AG10803 (cell line): Measurements from ENCODE around the gene TMEM258.

ENCODE experiments used
- DNase-seq: peaks from one replicate; pipeline ENCODE4 v3.0.0; 2010; ENCODE audit warnings: low read depth
- H3K4me3 ChIP-seq: 2 replicates; pipeline ENCODE4 v1.5.1; 2011; ENCODE audit warnings: mild to moderate bottlenecking, low read length, control low read depth
- TF ChIP-seq, protein P1 (sequence below): conservative IDR thresholded peaks from 2 replicates; pipeline ENCODE4 v1.5.1; 2011; ENCODE audit warnings: mild to moderate bottlenecking, low read length, control low read depth, inconsistent platforms

TMEM258 gene

DNA sequence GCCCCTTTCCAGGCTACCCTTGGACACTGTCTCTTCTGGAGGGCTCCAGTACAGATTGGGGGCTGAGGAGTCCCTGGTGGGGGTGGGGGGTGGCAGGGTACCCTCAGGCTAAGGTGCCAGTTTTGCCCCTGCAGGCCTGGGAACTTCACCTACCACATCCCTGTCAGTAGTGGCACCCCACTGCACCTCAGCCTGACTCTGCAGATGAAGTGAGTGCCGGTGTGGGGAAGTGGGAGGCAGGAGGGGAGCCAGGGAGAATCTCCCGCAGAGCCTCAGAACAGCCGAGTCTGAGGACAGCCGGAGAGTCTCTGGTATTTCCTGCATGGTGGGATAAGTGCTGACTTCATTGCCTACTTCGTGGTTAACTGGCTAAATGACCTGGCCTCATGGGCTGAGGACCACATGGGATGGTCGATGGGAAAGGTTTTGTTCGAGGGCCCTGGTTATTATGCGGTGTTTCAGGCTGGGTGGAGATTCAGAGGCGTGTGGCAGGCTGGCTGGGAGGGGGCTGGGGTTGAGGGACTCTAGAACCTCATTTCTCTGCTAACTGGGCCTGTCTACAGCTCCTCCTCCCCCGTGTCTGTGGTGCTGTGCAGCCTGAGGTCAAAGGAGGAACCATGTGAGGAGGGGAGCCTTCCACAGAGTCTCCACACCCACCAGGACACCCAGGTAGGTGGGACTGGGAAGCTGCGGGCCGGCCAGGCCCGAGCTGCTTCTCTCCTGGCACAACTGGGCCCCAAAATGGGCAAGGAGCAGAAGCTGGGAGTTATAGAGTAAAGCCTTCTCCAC is 8.5 kb downstream of the TMEM258 start:
- DNase-seq, result peak; percentile 31
- TF ChIP-seq, protein P1, sequence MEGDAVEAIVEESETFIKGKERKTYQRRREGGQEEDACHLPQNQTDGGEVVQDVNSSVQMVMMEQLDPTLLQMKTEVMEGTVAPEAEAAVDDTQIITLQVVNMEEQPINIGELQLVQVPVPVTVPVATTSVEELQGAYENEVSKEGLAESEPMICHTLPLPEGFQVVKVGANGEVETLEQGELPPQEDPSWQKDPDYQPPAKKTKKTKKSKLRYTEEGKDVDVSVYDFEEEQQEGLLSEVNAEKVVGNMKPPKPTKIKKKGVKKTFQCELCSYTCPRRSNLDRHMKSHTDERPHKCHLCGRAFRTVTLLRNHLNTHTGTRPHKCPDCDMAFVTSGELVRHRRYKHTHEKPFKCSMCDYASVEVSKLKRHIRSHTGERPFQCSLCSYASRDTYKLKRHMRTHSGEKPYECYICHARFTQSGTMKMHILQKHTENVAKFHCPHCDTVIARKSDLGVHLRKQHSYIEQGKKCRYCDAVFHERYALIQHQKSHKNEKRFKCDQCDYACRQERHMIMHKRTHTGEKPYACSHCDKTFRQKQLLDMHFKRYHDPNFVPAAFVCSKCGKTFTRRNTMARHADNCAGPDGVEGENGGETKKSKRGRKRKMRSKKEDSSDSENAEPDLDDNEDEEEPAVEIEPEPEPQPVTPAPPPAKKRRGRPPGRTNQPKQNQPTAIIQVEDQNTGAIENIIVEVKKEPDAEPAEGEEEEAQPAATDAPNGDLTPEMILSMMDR, result no peak
- H3K4me3 ChIP-seq, result no peak overlapping the region

DNA sequence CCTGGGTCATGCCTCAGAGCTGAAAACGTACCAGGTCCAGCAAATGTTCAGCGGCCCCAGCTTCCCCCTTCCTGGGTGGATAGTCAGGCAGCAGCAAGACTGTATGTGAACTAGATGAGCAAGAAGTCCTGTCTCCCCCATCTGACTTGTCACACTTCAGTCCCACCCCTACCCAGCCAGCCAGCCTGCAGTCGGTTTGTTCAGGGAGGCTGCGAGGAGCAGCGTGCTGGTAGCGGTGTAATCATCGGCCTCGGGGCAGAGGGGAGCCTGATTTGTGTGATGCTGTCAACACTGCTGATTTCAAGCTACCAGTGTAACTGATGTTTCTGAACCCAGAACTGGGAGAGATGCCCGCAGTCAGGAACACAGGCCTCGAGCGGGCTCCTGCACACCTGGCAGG is 9.6 kb downstream of the TMEM258 start:
- H3K4me3 ChIP-seq, result no peak overlapping the region
- DNase-seq, result no peak
- TF ChIP-seq, protein P1, result no peak

DNA sequence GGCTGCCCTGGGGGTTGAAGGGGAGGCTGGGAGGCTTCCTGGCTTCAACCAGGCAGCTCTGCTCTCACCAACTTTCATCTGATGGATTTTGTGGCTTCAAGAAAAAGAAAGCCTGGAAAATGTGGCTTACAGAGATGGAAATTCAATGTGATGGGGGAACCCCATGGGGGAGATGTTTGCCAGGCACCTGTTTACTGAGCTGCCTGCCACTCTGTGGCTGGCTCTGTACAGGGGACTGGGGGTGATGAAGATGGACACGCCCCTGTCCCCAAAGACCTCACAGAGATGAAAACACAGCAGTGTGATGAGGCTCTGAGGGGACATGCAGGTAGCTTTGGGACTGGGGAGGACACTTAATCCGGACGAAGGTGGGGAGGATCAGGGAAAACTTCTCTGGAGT is 10.1 kb downstream of the TMEM258 start:
- H3K4me3 ChIP-seq, result no peak overlapping the region
- no peak for DNase-seq
- TF ChIP-seq, protein P1, result no peak

DNA sequence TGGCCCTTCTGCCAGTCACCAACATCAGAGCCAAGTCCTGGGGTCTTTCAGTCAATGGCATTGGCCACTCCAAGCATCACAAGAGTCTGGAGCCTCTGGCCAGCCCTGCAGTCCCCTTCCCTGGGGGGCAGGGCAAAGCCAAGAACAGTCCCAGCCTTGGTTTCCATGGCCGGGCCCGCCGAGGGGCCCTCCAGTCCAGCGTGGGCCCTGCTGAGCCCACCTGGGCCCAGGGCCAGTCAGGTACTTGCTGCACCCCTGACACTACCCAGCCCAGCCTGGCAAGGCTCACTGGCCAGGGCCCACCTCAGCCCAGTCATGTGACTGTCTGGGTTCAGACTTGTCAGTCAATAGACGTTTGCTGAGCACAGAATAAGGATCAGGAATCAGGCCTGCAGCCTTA is 10.8 kb downstream of the TMEM258 start:
- DNase-seq, result no peak
- no peak overlapping the region for H3K4me3 ChIP-seq
- TF ChIP-seq, protein P1, result no peak

DNA sequence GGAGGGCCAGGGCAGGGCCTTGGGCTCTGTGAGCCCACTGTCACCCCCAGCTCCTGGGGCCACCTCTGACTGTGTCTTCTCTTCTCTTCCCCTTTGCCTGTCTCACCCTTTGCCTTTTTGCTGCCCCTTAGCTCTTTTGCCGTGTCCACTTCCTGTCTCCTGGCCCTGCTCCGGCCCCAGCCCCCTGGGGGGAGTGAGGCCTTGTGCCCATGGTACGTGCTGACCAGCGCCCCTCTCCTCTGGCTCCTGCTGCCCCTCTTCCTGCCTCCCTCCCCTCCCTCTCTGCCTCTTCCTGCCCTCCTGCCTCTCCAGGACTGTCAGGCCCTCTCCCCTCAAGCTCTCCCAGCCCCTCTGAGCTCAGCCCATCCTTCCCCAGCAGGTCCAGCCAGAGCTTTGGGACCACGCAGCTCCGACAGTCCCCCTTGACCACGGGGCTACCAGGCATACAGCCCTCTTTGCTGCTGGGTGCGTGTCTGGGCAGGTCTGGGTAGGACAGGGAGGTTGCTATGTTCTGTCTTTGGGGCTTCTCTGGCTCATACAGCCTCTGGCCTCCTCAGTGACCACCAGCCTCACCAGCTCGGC is 11.7 kb downstream of the TMEM258 start:
- TF ChIP-seq, protein P1, result no peak

DNA sequence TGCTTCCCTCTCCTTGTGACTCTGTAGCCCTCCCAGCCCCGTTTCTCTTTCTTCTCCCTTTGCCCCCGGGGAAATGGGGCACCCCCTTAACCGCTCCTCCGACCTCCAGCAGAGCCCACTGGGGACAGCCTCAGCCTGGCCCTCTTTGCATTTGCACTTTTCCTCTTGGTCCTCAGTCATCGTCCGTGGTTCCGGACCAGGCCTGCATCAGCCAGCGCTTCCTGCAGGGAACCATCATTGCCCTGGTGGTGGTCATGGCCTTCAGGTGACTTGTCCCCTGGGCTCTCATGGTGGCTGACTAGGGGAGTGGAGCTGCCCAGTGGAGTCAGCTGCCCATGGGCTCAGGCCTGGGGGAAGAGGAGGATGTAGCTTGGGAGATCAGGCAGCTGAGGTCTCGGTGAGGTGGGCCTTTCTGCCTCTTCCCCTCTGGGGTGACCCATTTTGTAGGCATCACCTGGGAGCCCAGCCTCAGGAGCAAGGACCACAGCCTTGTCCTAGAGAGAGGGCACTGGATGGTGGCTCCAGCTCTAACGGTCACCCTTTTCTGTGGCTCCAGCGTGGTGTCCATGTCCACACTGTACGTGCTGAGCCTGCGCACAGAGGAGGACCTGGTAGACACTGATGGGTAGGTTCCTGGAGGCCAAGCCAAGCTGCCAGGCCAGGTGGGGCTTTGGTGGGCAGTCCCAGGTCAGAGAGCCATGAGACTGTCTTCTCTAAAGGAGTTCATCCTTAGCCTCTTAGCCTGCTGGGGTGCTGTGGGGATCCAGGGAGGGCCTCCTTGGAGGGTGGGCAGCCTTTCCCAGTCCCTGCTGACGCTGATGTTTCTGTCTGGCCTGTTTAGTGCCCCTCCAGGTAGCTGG is 12.5 kb downstream of the TMEM258 start:
- DNase-seq, result no peak
- TF ChIP-seq, protein P1, result no peak
- no peak overlapping the region for H3K4me3 ChIP-seq

More for the DNA sequence above, 11.7 kb downstream of the TMEM258 start:
- no peak overlapping the region for H3K4me3 ChIP-seq
- no peak for DNase-seq
